ENCODE measurements around the gene GFER. TPM values are rescaled to one million over a fixed set of nuclear protein-coding genes. Genes with fewer than 3 reads are reported as not detected.
A peak's percentile ranks its signal among the peaks of the same experiment; 100 is the strongest.

Gene GFER
- total RNA-seq, 1 donor, result 9.0 TPM

- H3K4me1 ChIP-seq (ENCODE audit: insufficient read depth, low read length), result peaks cover 46% of the 10 kb centered on the region
- H3K9me3 ChIP-seq (ENCODE audit: low read depth, low read length), result no peaks in the 10 kb centered on the region
These were observed 20.0 kb upstream of the GFER start for GRCh38 chr16:1963806-1964505.

GRCh38 chr16:1964506-1965395 is 19.2 kb upstream of the GFER start, which contains the start of gene RPS2:
RPS2 (minus strand) TSS chr16:1964826; CDS start chr16:1964625, 201 bp downstream.
- H3K4me1 ChIP-seq (ENCODE audit: insufficient read depth, low read length), result peaks cover 43% of the 10 kb centered on the region
- no peaks in the 10 kb centered on the region for H3K9me3 ChIP-seq (ENCODE audit: low read depth, low read length)
- H3K27me3 ChIP-seq (ENCODE audit: insufficient read depth, low read length), result no peaks in the 10 kb centered on the region
- peak within 1 kb of the TSS; percentile 76 for H3K4me3 ChIP-seq (ENCODE audit: low read length)

More at GRCh38 chr16:1963806-1964505, 20.0 kb upstream of the GFER start:
- no peaks in the 10 kb centered on the region for H3K27me3 ChIP-seq (ENCODE audit: insufficient read depth, low read length)
- peak overlapping the region; percentile 76 for H3K4me3 ChIP-seq (ENCODE audit: low read length)

GRCh38 chr16:1965396-1966001 is 18.5 kb upstream of the GFER start:
- peaks cover 37% of the 10 kb centered on the region for H3K4me1 ChIP-seq (ENCODE audit: insufficient read depth, low read length)
- peak overlapping the region; percentile 76 for H3K4me3 ChIP-seq (ENCODE audit: low read length)
- H3K9me3 ChIP-seq (ENCODE audit: low read depth, low read length), result no peaks in the 10 kb centered on the region
- H3K27me3 ChIP-seq (ENCODE audit: insufficient read depth, low read length), result no peaks in the 10 kb centered on the region

GRCh38 chr16:1966460-1966859 is 17.5 kb upstream of the GFER start, which contains the start of gene RNF151:
RNF151 (plus strand) TSS chr16:1966856; CDS start chr16:1966882, 26 bp downstream.
- H3K4me3 ChIP-seq (ENCODE audit: low read length), result no peak within 1 kb of the TSS
- no peaks in the 10 kb centered on the region for H3K27me3 ChIP-seq (ENCODE audit: insufficient read depth, low read length)
- no peaks in the 10 kb centered on the region for H3K9me3 ChIP-seq (ENCODE audit: low read depth, low read length)
- H3K4me1 ChIP-seq (ENCODE audit: insufficient read depth, low read length), result peaks cover 38% of the 10 kb centered on the region

GRCh38 chr16:1968146-1968953 is 15.6 kb upstream of the GFER start:
- no peak overlapping the region for H3K4me3 ChIP-seq (ENCODE audit: low read length)
- H3K27me3 ChIP-seq (ENCODE audit: insufficient read depth, low read length), result no peaks in the 10 kb centered on the region
- no peaks in the 10 kb centered on the region for H3K9me3 ChIP-seq (ENCODE audit: low read depth, low read length)
- H3K4me1 ChIP-seq (ENCODE audit: insufficient read depth, low read length), result peaks cover 38% of the 10 kb centered on the region

GRCh38 chr16:1971796-1972489 is 12.1 kb upstream of the GFER start, which contains the start of gene TBL3:
TBL3 (plus strand) TSS chr16:1972053; CDS start chr16:1972165, 112 bp downstream.
- H3K4me1 ChIP-seq (ENCODE audit: insufficient read depth, low read length), result peaks cover 19% of the 10 kb centered on the region
- no peaks in the 10 kb centered on the region for H3K9me3 ChIP-seq (ENCODE audit: low read depth, low read length)
- H3K4me3 ChIP-seq (ENCODE audit: low read length), result peak within 1 kb of the TSS; percentile 80
- H3K27me3 ChIP-seq (ENCODE audit: insufficient read depth, low read length), result no peaks in the 10 kb centered on the region

- peak overlapping the region; percentile 80 for H3K4me3 ChIP-seq (ENCODE audit: low read length)
- H3K4me1 ChIP-seq (ENCODE audit: insufficient read depth, low read length), result peaks cover 19% of the 10 kb centered on the region
- H3K27me3 ChIP-seq (ENCODE audit: insufficient read depth, low read length), result no peaks in the 10 kb centered on the region
- H3K9me3 ChIP-seq (ENCODE audit: low read depth, low read length), result no peaks in the 10 kb centered on the region
These were observed 11.5 kb upstream of the GFER start for GRCh38 chr16:1972490-1972877.

- no peaks in the 10 kb centered on the region for H3K27me3 ChIP-seq (ENCODE audit: insufficient read depth, low read length)
- H3K9me3 ChIP-seq (ENCODE audit: low read depth, low read length), result no peaks in the 10 kb centered on the region
- H3K4me1 ChIP-seq (ENCODE audit: insufficient read depth, low read length), result peaks cover 19% of the 10 kb centered on the region
- no peak overlapping the region for H3K4me3 ChIP-seq (ENCODE audit: low read length)
These were observed 10.4 kb upstream of the GFER start for GRCh38 chr16:1973461-1974156.

GRCh38 chr16:1974157-1975070 is 9.6 kb upstream of the GFER start:
- no peaks in the 10 kb centered on the region for H3K9me3 ChIP-seq (ENCODE audit: low read depth, low read length)
- peaks cover 19% of the 10 kb centered on the region for H3K4me1 ChIP-seq (ENCODE audit: insufficient read depth, low read length)
- peaks cover 2% of the 10 kb centered on the region for H3K27me3 ChIP-seq (ENCODE audit: insufficient read depth, low read length)
- H3K4me3 ChIP-seq (ENCODE audit: low read length), result no peak overlapping the region

- peaks cover 18% of the 10 kb centered on the region for H3K4me1 ChIP-seq (ENCODE audit: insufficient read depth, low read length)
- peaks cover 14% of the 10 kb centered on the region for H3K27me3 ChIP-seq (ENCODE audit: insufficient read depth, low read length)
- H3K9me3 ChIP-seq (ENCODE audit: low read depth, low read length), result no peaks in the 10 kb centered on the region
- no peak overlapping the region for H3K4me3 ChIP-seq (ENCODE audit: low read length)
These were observed 8.4 kb upstream of the GFER start for GRCh38 chr16:1975432-1976215.

- Histone ChIP-seq H3K4me3 (ENCODE audit: low read length) (no peak overlapping the region), H3K4me1 (ENCODE audit: insufficient read depth, low read length) (peaks cover 13% of the 10 kb centered on the region), H3K9me3 (ENCODE audit: low read depth, low read length) (no peaks in the 10 kb centered on the region), H3K27me3 (ENCODE audit: insufficient read depth, low read length) (peaks cover 19% of the 10 kb centered on the region)
These were observed 7.8 kb upstream of the GFER start for GRCh38 chr16:1976216-1976520.

Data from mononuclear cell (primary cell).